Adipose tissue (tissue), 3 donors: ENCODE data around the gene CTNNA2. TPM values are rescaled to one million over a fixed set of nuclear protein-coding genes. Genes with fewer than 3 reads are reported as not detected.
"Not testable (repeated sequence)": the region's sequence is repeated elsewhere in the genome, so short reads cannot be mapped to it uniquely, and the experiment has no call there.

Experiments
- H3K27ac ChIP-seq: one replicate; pipeline ENCODE4 v1.5.1; 2013; ENCODE audit warnings: low read depth, low read length
- WGBS, 3 donors: extraction: QIAGEN DNeasy Blood & Tissue Kit; methylation state at CpG; one replicate each; pipeline ENCODE4 v1.1.7; 2013; 5-methylcytosine and 5-hydroxymethylcytosine counted together
- polyA plus RNA-seq, 3 donors: library from polyadenylated mRNA; stranded (reverse); fragments of 200-250 nt; gene quantifications; one replicate each; pipeline ENCODE4 v1.2.3, GENCODE V29; 2013
- donor health status: healthy with polysubstance abuse.
- donor health status: Bipolar disorder and iron deficiency.
- donor health status: healthy.

CTNNA2 gene
- polyA plus RNA-seq, 3 donors, result 0.07 to 0.47 TPM; not detected in 1

- H3K27ac ChIP-seq, result no peak overlapping the region
- WGBS, 3 donors, result 50 to 59% (median 52%) methylated on average over 4 of the region's 4 CpGs
Measured at GRCh38 chr2:80114812-80115211, 602.0 kb downstream of the CTNNA2 start.

- no peak overlapping the region for H3K27ac ChIP-seq
Measured at GRCh38 chr2:80117401-80117800, 604.5 kb downstream of the CTNNA2 start.

GRCh38 chr2:80120866-80121265, 608.0 kb downstream of the CTNNA2 start:
- no peak overlapping the region for H3K27ac ChIP-seq
- 69 to 89% (median 86%) methylated on average over 3 of the region's 3 CpGs for WGBS, 3 donors

GRCh38 chr2:80122675-80123074, 609.8 kb downstream of the CTNNA2 start:
- WGBS, 3 donors, result 74 to 82% (median 78%) methylated on average over 5 of the region's 5 CpGs

GRCh38 chr2:80126596-80127189, 613.8 kb downstream of the CTNNA2 start:
- H3K27ac ChIP-seq, result no peak overlapping the region
- 51 to 56% (median 52%) methylated on average over 3 of the region's 3 CpGs for WGBS, 3 donors

More at GRCh38 chr2:80122675-80123074, 609.8 kb downstream of the CTNNA2 start:
- no peak overlapping the region for H3K27ac ChIP-seq

GRCh38 chr2:80128080-80128479, 615.2 kb downstream of the CTNNA2 start:
- WGBS, 3 donors, result 33 to 54% (median 46%) methylated on average over 1 of the region's 1 CpG
- H3K27ac ChIP-seq, result no peak overlapping the region

GRCh38 chr2:80132281-80132680, 619.4 kb downstream of the CTNNA2 start:
- 72 to 82% (median 74%) methylated on average over 3 of the region's 3 CpGs for WGBS, 3 donors
- H3K27ac ChIP-seq, result no peak overlapping the region

- WGBS, 3 donors, result 68 to 72% (median 72%) methylated on average over 1 of the region's 1 CpG
- H3K27ac ChIP-seq, result no peak overlapping the region
Measured at GRCh38 chr2:80135001-80135400, 622.1 kb downstream of the CTNNA2 start.

GRCh38 chr2:80136338-80136737, 623.5 kb downstream of the CTNNA2 start:
- WGBS, 3 donors, result 78 to 91% (median 91%) methylated on average over 1 of the region's 1 CpG
- no peak overlapping the region for H3K27ac ChIP-seq

- 59 to 77% (median 68%) methylated on average over 4 of the region's 4 CpGs for WGBS, 3 donors
- H3K27ac ChIP-seq, result no peak overlapping the region
Measured at GRCh38 chr2:80139001-80139400, 626.1 kb downstream of the CTNNA2 start.

- WGBS, 3 donors, result 87 to 91% (median 87%) methylated on average over 4 of the region's 4 CpGs
- no peak overlapping the region for H3K27ac ChIP-seq
Measured at GRCh38 chr2:80141007-80141726, 628.3 kb downstream of the CTNNA2 start.

GRCh38 chr2:80145499-80145898, 632.6 kb downstream of the CTNNA2 start:
- no peak overlapping the region for H3K27ac ChIP-seq
- WGBS, 3 donors, result 68 to 89% (median 88%) methylated on average over 4 of the region's 4 CpGs

- 89 to 96% (median 95%) methylated on average over 5 of the region's 5 CpGs for WGBS, 3 donors
- H3K27ac ChIP-seq, result not testable (repeated sequence)
Measured at GRCh38 chr2:80146757-80147156, 633.9 kb downstream of the CTNNA2 start.

- WGBS, 3 donors, result 61 to 71% (median 65%) methylated on average over 3 of the region's 3 CpGs
- H3K27ac ChIP-seq, result no peak overlapping the region
Measured at GRCh38 chr2:80147690-80148089, 634.8 kb downstream of the CTNNA2 start.

GRCh38 chr2:80148906-80149305, 636.1 kb downstream of the CTNNA2 start:
- 91 to 93% (median 93%) methylated on average over 2 of the region's 2 CpGs for WGBS, 3 donors
- no peak overlapping the region for H3K27ac ChIP-seq

- whole genome bisulfite sequencing, 3 donors, result 71 to 87% (median 81%) methylated on average over 1 of the region's 1 CpG
Measured at GRCh38 chr2:80149991-80150390, 637.1 kb downstream of the CTNNA2 start.

GRCh38 chr2:80151248-80151647, 638.4 kb downstream of the CTNNA2 start:
- H3K27ac ChIP-seq, result no peak overlapping the region

More at GRCh38 chr2:80149991-80150390, 637.1 kb downstream of the CTNNA2 start:
- H3K27ac ChIP-seq, result no peak overlapping the region

GRCh38 chr2:80151651-80152050, 638.8 kb downstream of the CTNNA2 start:
- WGBS, 3 donors, result 86 to 92% (median 91%) methylated on average over 3 of the region's 3 CpGs
- H3K27ac ChIP-seq, result no peak overlapping the region

- no peak overlapping the region for H3K27ac ChIP-seq
- 70 to 78% (median 71%) methylated on average over 4 of the region's 4 CpGs for WGBS, 3 donors
Measured at GRCh38 chr2:80153151-80153550, 640.3 kb downstream of the CTNNA2 start.

GRCh38 chr2:80153768-80154167, 640.9 kb downstream of the CTNNA2 start:
- no peak overlapping the region for H3K27ac ChIP-seq
